ENCODE measurements around the gene TAF4B. TPM values are rescaled to one million over a fixed set of nuclear protein-coding genes. Genes with fewer than 3 reads are reported as not detected.

TAF4B gene
- total RNA-seq, 1 donor from 2014 or later = 3.7 TPM

Small RNA genes within 50 kb of the gene (small RNA-seq; reads per million reads assigned to genes)
- not detected for gene RNU6-1289P

Other genes starting within 250 kb of the TAF4B start
- gene SS18, start 135.8 kb upstream of the TAF4B start, total RNA-seq = 55.3 TPM
- gene PSMA8, start 92.6 kb upstream of the TAF4B start, total RNA-seq = not detected